NB4 (cell line): ENCODE results near the gene SERAC1.
A peak's percentile ranks its signal among the peaks of the same experiment; 100 is the strongest.

ENCODE experiments used
- DNase-seq: peaks from one replicate; pipeline ENCODE4 v3.0.0; 2010; ENCODE audit warnings: low read depth
- H3K4me3 ChIP-seq: one replicate; pipeline ENCODE4 v1.5.1; 2011; ENCODE audit warnings: mild to moderate bottlenecking, low read depth, low read length, moderate library complexity
- MYC ChIP-seq: IDR thresholded peaks from 2 replicates; pipeline ENCODE4 v1.6.1; 2011; ENCODE audit warnings: low read depth, low read length
- POLR2A ChIP-seq: IDR thresholded peaks from 2 replicates; pipeline ENCODE4 v1.6.1; 2011; ENCODE audit warnings: mild to moderate bottlenecking; ENCODE audit not compliant: insufficient read length; ENCODE audit errors: extremely low read depth
- TF ChIP-seq, protein P1 (sequence below): IDR thresholded peaks from one replicate; pipeline ENCODE4 v1.5.1; 2012; ENCODE audit warnings: low read depth, low read length
- TF ChIP-seq, protein P2 (sequence below): IDR thresholded peaks from 2 replicates; pipeline ENCODE4 v1.6.1; 2011; ENCODE audit warnings: low read depth, low read length

SERAC1 gene

DNA sequence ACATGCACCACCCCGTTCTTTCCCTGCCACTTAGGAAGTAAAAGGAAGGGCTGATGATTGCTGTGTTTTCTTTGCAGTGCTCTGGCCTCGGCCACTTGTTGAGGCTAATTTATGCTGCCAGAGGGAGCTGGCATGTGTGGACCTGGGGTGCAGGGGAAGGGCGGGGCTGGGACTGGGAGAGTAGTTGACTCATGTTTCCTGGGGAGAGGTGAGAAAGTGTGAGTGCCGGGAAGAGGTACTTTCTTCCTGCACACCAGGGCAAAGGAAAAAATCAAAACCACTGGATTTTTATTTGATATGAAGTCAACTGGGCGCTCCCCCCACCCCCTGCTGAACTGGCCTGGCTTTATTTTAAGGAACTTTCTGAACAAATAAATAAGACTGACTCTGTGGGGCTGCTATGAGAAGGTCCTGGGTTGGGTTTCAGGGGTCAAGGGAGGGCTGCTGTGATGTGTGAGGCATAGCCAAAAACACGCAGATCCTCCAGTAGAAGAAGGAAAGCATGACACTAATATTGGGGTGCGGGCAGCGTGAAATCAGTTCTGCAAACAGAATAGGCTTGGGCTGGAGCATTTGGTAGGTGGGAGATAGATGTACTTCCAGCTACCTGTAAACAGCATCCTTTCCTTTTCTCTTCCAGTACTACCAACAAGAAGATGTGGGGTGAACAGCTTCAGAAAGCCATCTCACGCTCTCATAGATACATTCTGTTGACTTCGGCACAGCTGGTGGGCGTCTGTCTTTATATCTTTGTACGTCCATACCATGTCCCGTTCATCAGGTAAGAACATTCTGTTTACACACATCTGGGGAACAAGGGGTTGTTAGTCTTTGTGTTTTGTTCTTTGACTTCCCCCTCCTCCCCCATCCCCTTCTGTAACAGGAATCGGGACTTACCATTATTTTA is 98.9 kb downstream of the SERAC1 start:
- TF ChIP-seq, protein P1, sequence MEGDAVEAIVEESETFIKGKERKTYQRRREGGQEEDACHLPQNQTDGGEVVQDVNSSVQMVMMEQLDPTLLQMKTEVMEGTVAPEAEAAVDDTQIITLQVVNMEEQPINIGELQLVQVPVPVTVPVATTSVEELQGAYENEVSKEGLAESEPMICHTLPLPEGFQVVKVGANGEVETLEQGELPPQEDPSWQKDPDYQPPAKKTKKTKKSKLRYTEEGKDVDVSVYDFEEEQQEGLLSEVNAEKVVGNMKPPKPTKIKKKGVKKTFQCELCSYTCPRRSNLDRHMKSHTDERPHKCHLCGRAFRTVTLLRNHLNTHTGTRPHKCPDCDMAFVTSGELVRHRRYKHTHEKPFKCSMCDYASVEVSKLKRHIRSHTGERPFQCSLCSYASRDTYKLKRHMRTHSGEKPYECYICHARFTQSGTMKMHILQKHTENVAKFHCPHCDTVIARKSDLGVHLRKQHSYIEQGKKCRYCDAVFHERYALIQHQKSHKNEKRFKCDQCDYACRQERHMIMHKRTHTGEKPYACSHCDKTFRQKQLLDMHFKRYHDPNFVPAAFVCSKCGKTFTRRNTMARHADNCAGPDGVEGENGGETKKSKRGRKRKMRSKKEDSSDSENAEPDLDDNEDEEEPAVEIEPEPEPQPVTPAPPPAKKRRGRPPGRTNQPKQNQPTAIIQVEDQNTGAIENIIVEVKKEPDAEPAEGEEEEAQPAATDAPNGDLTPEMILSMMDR = no peak
- TF ChIP-seq POLR2A = no peak
- TF ChIP-seq, protein P2, sequence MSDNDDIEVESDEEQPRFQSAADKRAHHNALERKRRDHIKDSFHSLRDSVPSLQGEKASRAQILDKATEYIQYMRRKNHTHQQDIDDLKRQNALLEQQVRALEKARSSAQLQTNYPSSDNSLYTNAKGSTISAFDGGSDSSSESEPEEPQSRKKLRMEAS = no peak
- no peak for TF ChIP-seq MYC
- DNase-seq = no peak
- H3K4me3 ChIP-seq = no peak overlapping the region

DNA sequence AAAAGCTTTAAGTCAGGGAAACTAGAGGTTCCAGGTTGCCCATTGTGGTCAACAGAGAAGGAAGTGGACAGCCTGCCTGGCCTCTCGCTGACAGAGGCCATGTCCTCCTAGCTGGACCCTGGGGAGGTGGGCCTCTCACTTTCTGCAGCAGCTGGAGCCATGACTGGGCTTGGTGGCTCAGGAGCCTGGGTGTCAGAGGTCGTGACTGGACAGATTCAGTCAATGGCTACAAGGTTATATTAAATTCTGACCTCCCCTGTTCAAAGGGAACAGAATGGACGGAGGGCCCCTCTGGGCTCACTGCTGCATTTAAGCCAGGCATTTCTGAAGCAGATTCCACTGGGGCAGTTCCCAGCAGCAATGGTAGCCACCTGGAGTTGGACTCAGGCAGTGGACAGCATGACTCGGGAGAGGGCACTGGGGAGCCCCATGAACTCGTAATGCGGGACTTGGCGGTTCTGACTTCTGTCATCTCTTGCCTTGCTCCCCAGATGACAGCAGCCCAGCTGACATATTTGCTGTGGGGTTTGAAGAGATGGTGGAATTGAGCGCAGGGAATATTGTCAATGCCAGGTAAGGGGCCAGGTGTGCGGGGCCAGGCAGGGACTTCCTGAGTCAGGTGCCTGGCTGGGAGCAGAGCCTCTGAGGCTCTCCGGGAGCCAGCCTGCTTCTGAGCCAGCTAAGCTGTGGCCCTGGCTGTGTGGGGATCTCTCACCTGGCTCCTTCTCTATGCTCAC is 99.7 kb downstream of the SERAC1 start:
- no peak overlapping the region for H3K4me3 ChIP-seq
- TF ChIP-seq POLR2A = no peak
- TF ChIP-seq, protein P2 = no peak
- TF ChIP-seq, protein P1 = no peak
- no peak for TF ChIP-seq MYC
- no peak for DNase-seq

DNA sequence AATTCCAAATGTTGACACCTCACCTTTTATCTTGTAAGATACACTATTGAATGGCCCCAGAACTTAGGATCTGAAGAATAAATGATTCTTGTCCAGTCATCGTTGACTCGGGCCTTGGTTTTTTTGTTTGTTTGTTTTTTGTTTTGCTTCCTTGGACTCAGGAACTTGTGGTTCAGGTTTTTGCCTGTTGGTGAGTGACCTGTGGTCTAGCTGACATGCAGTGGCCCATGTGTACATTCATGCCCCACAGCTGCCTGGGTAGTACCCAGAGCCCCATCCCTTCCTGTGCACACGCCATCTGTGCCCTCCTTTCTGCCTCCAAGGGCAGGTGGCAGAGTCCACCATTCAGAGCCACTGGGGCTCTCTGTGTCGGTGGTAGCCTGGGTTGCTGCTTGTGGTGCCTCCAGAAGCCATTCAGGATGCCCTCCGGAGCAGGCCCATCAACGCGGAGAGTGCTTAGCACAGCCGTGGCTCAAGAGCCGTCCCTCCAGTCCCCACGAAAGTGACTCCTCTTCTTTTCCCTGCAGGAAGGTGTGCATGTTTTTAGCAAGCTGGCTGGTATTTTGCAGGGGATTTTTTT is 100.5 kb downstream of the SERAC1 start:
- DNase-seq = no peak

DNA sequence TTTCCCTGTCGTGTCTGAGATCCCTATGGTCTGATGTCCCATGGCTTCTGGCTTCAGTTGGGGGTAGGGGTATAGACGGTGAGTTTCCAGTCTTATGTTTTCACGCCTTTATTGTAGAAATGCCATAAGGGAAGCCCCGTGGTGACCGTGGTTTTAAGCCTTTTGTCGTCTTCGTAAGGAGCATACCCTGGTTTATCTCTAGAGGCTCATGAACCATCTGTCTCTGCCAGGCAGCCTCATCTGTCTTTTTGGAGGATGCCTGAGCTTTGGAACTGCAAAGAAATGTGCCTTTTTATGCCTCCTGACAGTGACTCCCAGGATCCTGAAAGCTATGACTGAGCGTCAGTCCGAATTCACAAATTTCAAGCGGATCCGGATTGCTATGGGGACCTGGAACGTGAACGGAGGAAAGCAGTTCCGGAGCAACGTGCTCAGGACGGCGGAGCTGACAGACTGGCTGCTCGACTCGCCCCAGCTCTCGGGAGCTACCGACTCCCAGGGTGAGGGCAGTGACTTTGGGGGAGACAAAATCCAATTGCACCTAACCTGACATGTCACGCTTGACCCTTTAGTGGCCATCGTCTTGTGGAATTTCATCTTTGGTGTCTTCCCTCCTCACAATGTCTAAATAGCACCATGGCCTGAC is 101.8 kb downstream of the SERAC1 start:
- TF ChIP-seq, protein P1 = no peak
- TF ChIP-seq POLR2A (no peak), MYC (no peak)
- TF ChIP-seq, protein P2 = no peak
- peak; percentile 47 for DNase-seq
- no peak overlapping the region for H3K4me3 ChIP-seq

More for the DNA sequence above, 100.5 kb downstream of the SERAC1 start:
- no peak overlapping the region for H3K4me3 ChIP-seq
- TF ChIP-seq, protein P1 = no peak
- TF ChIP-seq MYC (no peak), POLR2A (no peak)
- TF ChIP-seq, protein P2 = no peak

DNA sequence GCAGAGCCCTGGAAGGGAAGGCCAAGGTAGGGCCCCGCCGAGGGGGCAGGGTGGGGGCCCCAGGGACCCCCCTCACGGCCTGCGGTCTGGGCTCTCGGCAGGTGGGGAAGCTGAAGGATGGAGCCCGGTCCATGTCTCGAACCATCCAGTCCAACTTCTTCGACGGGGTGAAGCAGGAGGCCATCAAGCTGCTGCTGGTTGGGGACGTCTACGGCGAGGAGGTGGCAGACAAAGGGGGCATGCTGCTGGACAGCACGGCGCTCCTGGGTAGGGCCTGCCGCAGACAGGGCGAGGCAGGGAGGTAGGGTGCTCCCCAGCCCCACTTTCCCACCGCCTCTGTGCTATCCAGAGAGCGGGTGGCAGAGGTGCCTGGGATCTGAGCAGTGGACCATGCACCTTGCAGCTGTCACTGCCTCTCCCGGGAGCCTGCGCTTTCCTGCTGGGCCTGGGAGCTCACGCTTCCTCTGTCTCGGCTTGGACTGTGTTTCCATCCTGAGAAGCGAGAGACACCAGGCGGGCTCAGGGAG is 103.3 kb downstream of the SERAC1 start:
- DNase-seq = no peak
- no peak overlapping the region for H3K4me3 ChIP-seq
- TF ChIP-seq, protein P1 = no peak
- TF ChIP-seq, protein P2 = no peak
- no peak for TF ChIP-seq POLR2A
